Measurements from ENCODE around the gene PXK.
"Not testable (repeated sequence)": the region's sequence is repeated elsewhere in the genome, so short reads cannot be mapped to it uniquely, and the experiment has no call there.

The PXK gene

GRCh38 chr3:58335652-58335947, 2.9 kb downstream of the PXK start:
- no peaks in the 10 kb centered on the region for H4K20me1 ChIP-seq (ENCODE audit: insufficient read depth, low read length)
- no peak overlapping the region for H3K4me3 ChIP-seq (ENCODE audit: low read length)
- no peaks in the 10 kb centered on the region for H3F3A ChIP-seq (ENCODE audit: insufficient read depth, low read length)
- no peaks in the 10 kb centered on the region for H3K9me3 ChIP-seq (replicated peaks; ENCODE audit: insufficient read depth, low read length)
- no peaks in the 10 kb centered on the region for H3K27me3 ChIP-seq (replicated peaks; ENCODE audit: insufficient read depth, low read length)
- peaks cover 6% of the 10 kb centered on the region; the same call in 1 of the 2 replicates for H3K4me1 ChIP-seq (ENCODE audit: low read length)
- H3K36me3 ChIP-seq (replicated peaks; ENCODE audit: insufficient read depth, low read length): no peaks in the 10 kb centered on the region
- TF ChIP-seq EZH2phosphoT487 (IDR thresholded peaks at IDR 0.05; ENCODE audit: low read length) (no peak), EZH2 (optimal IDR thresholded peaks at IDR 0.05; ENCODE audit: low read depth, low read length) (no peak), CTCF (IDR thresholded peaks at IDR 0.05; ENCODE audit: low read length) (no peak)
- H3K9ac ChIP-seq (ENCODE audit: low read length): no peak overlapping the region
- H3K27ac ChIP-seq (ENCODE audit: low read length): no peak overlapping the region
- H3K9me2 ChIP-seq (replicated peaks; ENCODE audit: insufficient read depth, low read length): no peaks in the 10 kb centered on the region
- peaks cover 19% of the 10 kb centered on the region for H3K79me2 ChIP-seq (ENCODE audit: low read length)
- H3K4me2 ChIP-seq (ENCODE audit: low read depth, low read length): no peak overlapping the region
- DNase-seq: no peak
- no peak overlapping the region for H2AFZ ChIP-seq (ENCODE audit: low read length)

- Histone ChIP-seq H3K9ac (ENCODE audit: low read length) (no peak overlapping the region), H3K4me3 (ENCODE audit: low read length) (no peak overlapping the region), H2AFZ (ENCODE audit: low read length) (no peak overlapping the region), H3K36me3 (replicated peaks; ENCODE audit: insufficient read depth, low read length) (no peaks in the 10 kb centered on the region), H3K27ac (ENCODE audit: low read length) (no peak overlapping the region), H3K9me3 (replicated peaks; ENCODE audit: insufficient read depth, low read length) (no peaks in the 10 kb centered on the region), H4K20me1 (ENCODE audit: insufficient read depth, low read length) (no peaks in the 10 kb centered on the region), H3F3A (ENCODE audit: insufficient read depth, low read length) (no peaks in the 10 kb centered on the region), H3K79me2 (ENCODE audit: low read length) (peaks cover 19% of the 10 kb centered on the region), H3K4me1 (ENCODE audit: low read length) (peaks cover 6% of the 10 kb centered on the region; the same call in 1 of the 2 replicates), H3K27me3 (replicated peaks; ENCODE audit: insufficient read depth, low read length) (no peaks in the 10 kb centered on the region), H3K4me2 (ENCODE audit: low read depth, low read length) (no peak overlapping the region), H3K9me2 (replicated peaks; ENCODE audit: insufficient read depth, low read length) (no peaks in the 10 kb centered on the region)
- TF ChIP-seq CTCF (IDR thresholded peaks at IDR 0.05; ENCODE audit: low read length): no peak
- no peak for TF ChIP-seq EZH2phosphoT487 (IDR thresholded peaks at IDR 0.05; ENCODE audit: low read length)
- TF ChIP-seq EZH2 (optimal IDR thresholded peaks at IDR 0.05; ENCODE audit: low read depth, low read length): no peak
- DNase-seq: no peak
Measured at GRCh38 chr3:58336135-58336882, 3.6 kb downstream of the PXK start.

GRCh38 chr3:58337190-58337589, 4.5 kb downstream of the PXK start:
- DNase-seq: no peak
- Histone ChIP-seq H3K4me2 (ENCODE audit: low read depth, low read length) (no peak overlapping the region), H3K27me3 (replicated peaks; ENCODE audit: insufficient read depth, low read length) (no peaks in the 10 kb centered on the region), H2AFZ (ENCODE audit: low read length) (no peak overlapping the region), H3F3A (ENCODE audit: insufficient read depth, low read length) (no peaks in the 10 kb centered on the region), H3K4me3 (ENCODE audit: low read length) (no peak overlapping the region), H3K36me3 (replicated peaks; ENCODE audit: insufficient read depth, low read length) (no peaks in the 10 kb centered on the region), H3K9me2 (replicated peaks; ENCODE audit: insufficient read depth, low read length) (no peaks in the 10 kb centered on the region), H4K20me1 (ENCODE audit: insufficient read depth, low read length) (no peaks in the 10 kb centered on the region), H3K27ac (ENCODE audit: low read length) (no peak overlapping the region), H3K9me3 (replicated peaks; ENCODE audit: insufficient read depth, low read length) (no peaks in the 10 kb centered on the region), H3K4me1 (ENCODE audit: low read length) (peaks cover 6% of the 10 kb centered on the region; the same call in 1 of the 2 replicates), H3K79me2 (ENCODE audit: low read length) (peaks cover 19% of the 10 kb centered on the region), H3K9ac (ENCODE audit: low read length) (no peak overlapping the region)
- TF ChIP-seq CTCF (IDR thresholded peaks at IDR 0.05; ENCODE audit: low read length): no peak
- no peak for TF ChIP-seq EZH2phosphoT487 (IDR thresholded peaks at IDR 0.05; ENCODE audit: low read length)
- no peak for TF ChIP-seq EZH2 (optimal IDR thresholded peaks at IDR 0.05; ENCODE audit: low read depth, low read length)

- not testable (repeated sequence) for H4K20me1 ChIP-seq (ENCODE audit: insufficient read depth, low read length); H3K9me3 ChIP-seq (replicated peaks; ENCODE audit: insufficient read depth, low read length); H3K27ac ChIP-seq (ENCODE audit: low read length); DNase-seq; H3K4me3 ChIP-seq (ENCODE audit: low read length); H3K27me3 ChIP-seq (replicated peaks; ENCODE audit: insufficient read depth, low read length); H3K79me2 ChIP-seq (ENCODE audit: low read length); H3F3A ChIP-seq (ENCODE audit: insufficient read depth, low read length); H3K4me2 ChIP-seq (ENCODE audit: low read depth, low read length); H3K4me1 ChIP-seq (ENCODE audit: low read length); H3K9me2 ChIP-seq (replicated peaks; ENCODE audit: insufficient read depth, low read length); H2AFZ ChIP-seq (ENCODE audit: low read length); H3K36me3 ChIP-seq (replicated peaks; ENCODE audit: insufficient read depth, low read length); H3K9ac ChIP-seq (ENCODE audit: low read length)
Measured at GRCh38 chr3:58339146-58339545, 6.5 kb downstream of the PXK start.
